ENCODE measurements around the gene CSK.

The CSK gene

DNA sequence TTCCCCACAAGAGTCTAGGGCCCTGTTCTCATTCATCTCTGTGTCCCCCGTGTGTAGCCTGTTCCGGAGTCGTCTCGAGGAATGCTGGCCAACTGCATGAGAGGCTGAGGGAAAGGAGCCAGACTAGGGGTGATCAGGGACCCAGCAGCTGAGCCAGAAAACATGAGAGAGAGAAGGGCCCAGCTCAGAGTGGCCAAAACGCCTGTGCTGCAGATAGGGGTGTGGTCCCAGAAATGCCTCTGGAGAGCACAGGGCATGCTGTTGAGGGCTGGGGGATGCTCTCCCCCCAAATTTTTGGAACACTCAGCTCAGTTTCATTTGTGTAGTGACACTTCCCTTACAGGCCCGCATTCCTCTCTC lies 19.1 kb upstream of the CSK start:
- H3K27ac ChIP-seq: peak overlapping the region; percentile 56; the same call in 1 of the 2 replicates
- no peak for TF ChIP-seq ZFX (IDR thresholded peaks at IDR 0.05; ENCODE audit: borderline replicate concordance)
- TF ChIP-seq CTCF (IDR thresholded peaks at IDR 0.05): no peak

DNA sequence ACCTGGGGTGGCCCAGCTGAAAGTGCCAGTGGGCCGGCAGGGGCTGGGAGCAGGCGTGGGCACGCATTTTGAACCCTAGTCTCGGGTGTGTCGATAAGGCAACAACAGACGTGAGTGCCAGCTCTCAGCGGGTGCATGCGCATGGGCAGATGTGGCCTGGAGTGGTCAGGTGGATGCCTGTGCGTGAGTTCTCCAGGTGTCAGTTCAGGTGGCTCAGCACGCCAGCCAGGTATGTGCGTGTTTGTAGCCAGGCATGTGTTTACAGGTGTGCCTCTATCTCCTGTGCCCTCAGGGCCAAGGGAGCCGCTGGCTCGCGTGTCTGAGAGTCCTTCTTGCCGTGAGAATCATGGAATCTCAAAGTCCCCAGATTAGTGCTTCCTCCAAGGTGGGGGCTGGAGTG lies 18.5 kb upstream of the CSK start:
- peak overlapping the region; percentile 56 for H3K27ac ChIP-seq
- TF ChIP-seq ZFX (IDR thresholded peaks at IDR 0.05; ENCODE audit: borderline replicate concordance): no peak
- TF ChIP-seq CTCF (IDR thresholded peaks at IDR 0.05): no peak

DNA sequence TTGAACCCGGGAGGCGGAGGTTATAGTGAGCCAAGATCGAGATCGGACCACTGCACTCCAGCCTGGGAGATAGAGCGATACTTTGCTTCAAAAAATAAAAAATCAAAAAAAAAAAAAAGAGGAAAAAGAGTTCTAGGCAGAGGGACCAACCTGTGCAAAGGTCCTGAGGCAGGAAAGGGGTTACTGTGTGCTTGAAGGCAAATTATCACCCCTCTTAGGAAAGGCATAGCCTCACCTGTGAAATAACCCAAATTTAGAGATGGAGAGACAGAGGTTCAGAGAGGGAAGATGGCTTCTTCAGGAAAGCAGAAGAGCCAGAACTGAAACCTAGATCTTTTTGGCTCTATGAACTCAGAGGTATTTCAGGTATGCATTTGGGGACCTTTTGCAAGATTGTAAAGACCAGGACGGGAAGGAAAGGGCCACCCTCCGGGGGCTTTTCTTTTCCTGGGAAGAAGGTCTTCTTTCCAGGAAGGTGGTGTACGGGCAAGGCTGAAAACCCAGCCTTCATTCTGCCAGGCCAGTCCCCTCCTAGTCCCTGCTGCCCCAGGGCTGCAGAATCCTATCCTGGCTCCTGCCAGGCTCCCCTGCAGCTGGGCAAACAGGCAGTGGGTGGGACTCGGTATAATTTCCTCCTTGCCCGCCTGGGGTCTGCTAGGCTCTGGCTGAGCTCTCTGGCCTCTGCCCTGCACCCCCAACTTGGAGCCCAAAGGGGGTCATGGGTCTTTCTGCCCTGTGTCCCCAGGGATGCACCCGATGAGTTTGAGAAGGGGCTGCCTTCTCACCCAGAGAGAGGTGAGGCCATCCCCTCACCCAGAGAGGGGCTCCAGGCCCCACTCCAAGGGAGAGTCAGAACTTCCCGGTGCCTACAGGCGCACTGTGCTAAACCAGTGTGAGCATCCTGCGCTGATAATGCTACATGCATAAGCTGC lies 14.4 kb upstream of the CSK start:
- no peak for TF ChIP-seq CTCF (IDR thresholded peaks at IDR 0.05)
- no peak for TF ChIP-seq ZFX (IDR thresholded peaks at IDR 0.05; ENCODE audit: borderline replicate concordance)
- H3K27ac ChIP-seq: no peak overlapping the region

DNA sequence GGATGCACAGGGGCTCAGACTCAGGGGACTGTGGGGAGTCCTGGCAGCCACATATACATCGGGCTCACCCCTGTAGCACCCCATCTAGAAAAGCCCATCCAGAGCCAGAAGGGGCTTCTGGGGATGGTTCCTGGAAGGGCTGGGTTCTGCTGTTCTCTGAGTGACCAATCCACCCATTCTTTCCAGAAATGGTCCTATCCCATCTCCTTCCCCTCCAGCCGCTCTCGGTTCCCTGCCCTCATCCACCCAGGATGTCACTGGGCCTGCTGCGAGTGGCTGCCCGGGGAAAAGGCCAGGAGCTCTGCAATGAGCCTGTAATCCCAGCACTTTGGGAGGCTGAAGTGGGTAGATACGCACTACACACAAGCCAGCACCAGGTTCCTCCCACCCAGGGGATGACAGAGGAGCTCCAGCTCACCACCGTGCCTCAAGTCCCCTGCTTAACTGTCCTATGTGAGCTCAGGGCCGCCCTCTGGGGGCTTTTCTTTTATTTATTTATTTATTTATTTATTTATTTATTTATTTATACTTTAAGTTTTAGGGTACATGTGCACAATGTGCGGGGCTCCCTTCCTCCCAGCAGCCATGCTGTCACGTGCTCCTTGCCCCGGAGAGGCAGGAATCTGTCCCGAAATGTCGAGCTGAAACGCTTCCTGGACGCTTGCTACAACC lies 13.6 kb upstream of the CSK start:
- H3K27ac ChIP-seq: no peak overlapping the region; the same call in 1 of the 2 replicates
- TF ChIP-seq CTCF (IDR thresholded peaks at IDR 0.05): no peak
- no peak for TF ChIP-seq ZFX (IDR thresholded peaks at IDR 0.05; ENCODE audit: borderline replicate concordance)

DNA sequence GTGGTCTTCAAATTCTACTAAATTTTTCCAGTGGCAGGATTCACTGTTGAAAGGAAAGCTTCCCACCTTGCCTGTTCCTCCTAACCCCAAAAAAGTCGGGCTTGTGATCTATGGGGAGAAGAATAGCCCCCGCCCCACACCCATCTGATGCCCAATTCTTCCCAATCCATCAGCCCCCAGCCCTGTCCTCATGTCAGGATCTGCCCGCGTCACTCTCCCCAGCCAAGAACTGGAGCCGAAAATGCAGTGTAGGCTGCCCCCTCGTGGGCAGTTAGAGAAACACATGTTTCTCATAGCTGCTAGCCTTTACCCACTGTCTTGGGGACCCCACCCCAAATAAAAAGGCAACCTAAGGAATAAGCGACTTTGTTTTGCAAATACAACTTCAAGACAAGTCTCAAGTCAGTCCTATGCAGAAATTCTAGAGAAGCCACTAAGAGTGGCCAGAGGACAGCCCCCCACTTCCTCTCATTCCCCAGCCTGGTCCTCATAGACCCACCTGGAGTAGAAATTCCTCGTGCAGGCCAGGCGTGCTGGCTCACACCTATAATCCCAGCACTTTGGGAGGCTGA lies 13.0 kb upstream of the CSK start:
- no peak overlapping the region; the same call in 1 of the 2 replicates for H3K27ac ChIP-seq
- no peak for TF ChIP-seq ZFX (IDR thresholded peaks at IDR 0.05; ENCODE audit: borderline replicate concordance)
- peak; percentile 82 for TF ChIP-seq CTCF (IDR thresholded peaks at IDR 0.05)

DNA sequence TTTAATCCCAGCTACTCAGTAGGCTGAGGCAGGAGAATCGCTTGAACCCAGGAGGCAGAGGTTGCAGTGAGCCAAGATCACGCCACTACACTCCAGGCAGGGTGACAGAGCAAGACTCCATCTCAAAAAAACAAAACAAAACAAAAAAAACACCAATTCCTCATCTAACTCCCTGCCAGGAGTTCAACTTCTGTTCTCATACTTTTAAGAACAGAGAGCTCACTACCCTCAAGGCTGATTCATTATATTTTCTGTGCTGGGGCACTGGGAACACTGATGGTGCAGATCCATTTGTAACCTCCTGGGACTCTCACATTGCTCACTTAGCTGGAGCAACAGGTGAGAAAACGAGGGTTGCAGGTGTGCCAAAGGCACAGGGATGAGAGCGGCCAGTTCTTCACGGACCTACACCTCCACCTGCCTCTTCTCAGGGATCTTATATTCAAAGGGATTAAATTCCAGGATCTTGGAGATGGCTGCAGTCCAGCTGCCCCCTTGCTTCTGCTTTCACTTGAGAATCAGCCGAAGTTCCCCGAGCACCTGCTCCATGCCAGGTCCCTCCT lies 12.3 kb upstream of the CSK start:
- H3K27ac ChIP-seq: no peak overlapping the region
- TF ChIP-seq CTCF (IDR thresholded peaks at IDR 0.05) (no peak), ZFX (IDR thresholded peaks at IDR 0.05; ENCODE audit: borderline replicate concordance) (no peak)

Measured in 22Rv1 (cell line).